ENCODE data around the gene EIF3L. TPM values are rescaled to one million over a fixed set of nuclear protein-coding genes. Genes with fewer than 3 reads are reported as not detected.
A peak's percentile ranks its signal among the peaks of the same experiment; 100 is the strongest.

The EIF3L gene
- polyA plus RNA-seq, 1 donor from 2014 or later = 352 TPM

DNA sequence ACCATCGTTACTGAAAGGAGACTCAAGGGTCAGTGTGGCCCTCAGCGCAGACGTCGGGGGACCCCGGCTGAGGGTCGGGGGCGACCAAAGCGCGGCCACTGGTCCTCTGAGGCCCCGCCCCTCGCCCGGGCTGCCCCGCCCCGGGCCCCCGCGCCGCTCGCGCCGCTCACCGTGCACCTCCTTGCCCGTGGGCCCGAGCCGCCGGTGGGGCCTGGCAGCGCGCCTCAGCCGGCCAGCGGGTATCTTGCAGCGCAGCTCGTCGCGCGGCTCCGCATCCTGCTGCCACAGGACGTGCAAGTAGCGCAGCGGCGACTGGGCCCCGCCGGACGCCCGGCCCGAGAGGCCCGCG is 5.5 kb upstream of the EIF3L start:
- Histone ChIP-seq H3F3A (ENCODE audit: insufficient read depth, low read length, poor library complexity, severe bottlenecking) (peaks cover 6% of the 10 kb centered on the region), H3K79me2 (replicated peaks; ENCODE audit: insufficient read depth, low read length) (peaks cover 18% of the 10 kb centered on the region), H4K20me1 (ENCODE audit: insufficient read depth) (no peaks in the 10 kb centered on the region), H3K27ac (ENCODE audit: low read length) (peak overlapping the region; percentile 78), H3K4me2 (ENCODE audit: low read length) (peak overlapping the region; percentile 70), H3K4me3 (ENCODE audit: low read length) (peak overlapping the region; percentile 81), H3K9me3 (ENCODE audit: low read length) (no peaks in the 10 kb centered on the region), H3K9ac (ENCODE audit: low read length) (peak overlapping the region; percentile 79), H2AFZ (ENCODE audit: low read depth, low read length) (no peak overlapping the region), H3K9me2 (ENCODE audit: insufficient read depth, low read length) (no peaks in the 10 kb centered on the region), H3K36me3 (ENCODE audit: insufficient read depth, low read length) (no peaks in the 10 kb centered on the region), H3K27me3 (ENCODE audit: insufficient read depth, low read depth, low read length) (no peaks in the 10 kb centered on the region)
- TF ChIP-seq, protein P1, sequence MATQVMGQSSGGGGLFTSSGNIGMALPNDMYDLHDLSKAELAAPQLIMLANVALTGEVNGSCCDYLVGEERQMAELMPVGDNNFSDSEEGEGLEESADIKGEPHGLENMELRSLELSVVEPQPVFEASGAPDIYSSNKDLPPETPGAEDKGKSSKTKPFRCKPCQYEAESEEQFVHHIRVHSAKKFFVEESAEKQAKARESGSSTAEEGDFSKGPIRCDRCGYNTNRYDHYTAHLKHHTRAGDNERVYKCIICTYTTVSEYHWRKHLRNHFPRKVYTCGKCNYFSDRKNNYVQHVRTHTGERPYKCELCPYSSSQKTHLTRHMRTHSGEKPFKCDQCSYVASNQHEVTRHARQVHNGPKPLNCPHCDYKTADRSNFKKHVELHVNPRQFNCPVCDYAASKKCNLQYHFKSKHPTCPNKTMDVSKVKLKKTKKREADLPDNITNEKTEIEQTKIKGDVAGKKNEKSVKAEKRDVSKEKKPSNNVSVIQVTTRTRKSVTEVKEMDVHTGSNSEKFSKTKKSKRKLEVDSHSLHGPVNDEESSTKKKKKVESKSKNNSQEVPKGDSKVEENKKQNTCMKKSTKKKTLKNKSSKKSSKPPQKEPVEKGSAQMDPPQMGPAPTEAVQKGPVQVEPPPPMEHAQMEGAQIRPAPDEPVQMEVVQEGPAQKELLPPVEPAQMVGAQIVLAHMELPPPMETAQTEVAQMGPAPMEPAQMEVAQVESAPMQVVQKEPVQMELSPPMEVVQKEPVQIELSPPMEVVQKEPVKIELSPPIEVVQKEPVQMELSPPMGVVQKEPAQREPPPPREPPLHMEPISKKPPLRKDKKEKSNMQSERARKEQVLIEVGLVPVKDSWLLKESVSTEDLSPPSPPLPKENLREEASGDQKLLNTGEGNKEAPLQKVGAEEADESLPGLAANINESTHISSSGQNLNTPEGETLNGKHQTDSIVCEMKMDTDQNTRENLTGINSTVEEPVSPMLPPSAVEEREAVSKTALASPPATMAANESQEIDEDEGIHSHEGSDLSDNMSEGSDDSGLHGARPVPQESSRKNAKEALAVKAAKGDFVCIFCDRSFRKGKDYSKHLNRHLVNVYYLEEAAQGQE (IDR thresholded peaks at IDR 0.05; ENCODE audit: borderline replicate concordance) = peak; percentile 52
- no peak for TF ChIP-seq TAF1 (IDR thresholded peaks at IDR 0.05; ENCODE audit: low read depth)

DNA sequence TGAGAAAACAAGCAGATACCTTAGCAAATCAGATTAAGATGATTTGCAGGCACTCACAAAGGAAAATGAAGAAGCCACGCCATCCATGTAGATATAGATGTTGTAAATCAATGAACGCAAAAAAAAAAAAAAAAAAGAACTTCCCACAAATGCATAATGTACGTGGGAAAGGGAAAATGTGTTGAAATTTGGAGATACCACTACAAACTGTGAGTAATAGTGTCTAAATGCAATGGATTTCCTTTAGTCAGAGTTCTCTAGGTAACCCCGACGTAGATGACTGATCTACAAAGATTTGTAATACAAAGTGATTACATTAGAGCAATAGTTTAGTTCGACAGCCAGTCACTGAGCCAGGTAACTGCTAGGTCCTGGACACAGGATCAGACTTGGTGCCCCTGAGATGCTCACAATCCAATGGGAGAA is 4.3 kb upstream of the EIF3L start:
- peak overlapping the region; percentile 31 for H3K9ac ChIP-seq (ENCODE audit: low read length)
- H3K4me3 ChIP-seq (ENCODE audit: low read length) = peak overlapping the region; percentile 81
- H3K27me3 ChIP-seq (ENCODE audit: insufficient read depth, low read depth, low read length) = no peaks in the 10 kb centered on the region
- H4K20me1 ChIP-seq (ENCODE audit: insufficient read depth) = no peaks in the 10 kb centered on the region
- no peaks in the 10 kb centered on the region for H3K36me3 ChIP-seq (ENCODE audit: insufficient read depth, low read length)
- H3K9me2 ChIP-seq (ENCODE audit: insufficient read depth, low read length) = no peaks in the 10 kb centered on the region
- H3F3A ChIP-seq (ENCODE audit: insufficient read depth, low read length, poor library complexity, severe bottlenecking) = peaks cover 6% of the 10 kb centered on the region
- H3K79me2 ChIP-seq (replicated peaks; ENCODE audit: insufficient read depth, low read length) = peaks cover 23% of the 10 kb centered on the region
- H3K9me3 ChIP-seq (ENCODE audit: low read length) = no peaks in the 10 kb centered on the region
- H3K27ac ChIP-seq (ENCODE audit: low read length) = peak overlapping the region; percentile 78
- H3K4me2 ChIP-seq (ENCODE audit: low read length) = peak overlapping the region; percentile 66
- H2AFZ ChIP-seq (ENCODE audit: low read depth, low read length) = peak overlapping the region; percentile 31
- no peak for TF ChIP-seq MXI1 (conservative IDR thresholded peaks at IDR 0.05; ENCODE audit: poor library complexity, severe bottlenecking)
- TF ChIP-seq SMC3 (conservative IDR thresholded peaks at IDR 0.05; ENCODE audit: poor library complexity) = no peak
- TF ChIP-seq EP300 (conservative IDR thresholded peaks at IDR 0.05; ENCODE audit: poor library complexity, severe bottlenecking) = no peak
- no peak for TF ChIP-seq POLR2AphosphoS5 (IDR thresholded peaks at IDR 0.05)
- TF ChIP-seq, protein P1 (IDR thresholded peaks at IDR 0.05; ENCODE audit: borderline replicate concordance) = no peak
- no peak for TF ChIP-seq TAF1 (IDR thresholded peaks at IDR 0.05; ENCODE audit: low read depth)
- no peak for TF ChIP-seq EZH2 (IDR thresholded peaks at IDR 0.05; ENCODE audit: borderline replicate concordance, insufficient read depth, low read length, poor library complexity, severe bottlenecking)
- TF ChIP-seq, protein P2, sequence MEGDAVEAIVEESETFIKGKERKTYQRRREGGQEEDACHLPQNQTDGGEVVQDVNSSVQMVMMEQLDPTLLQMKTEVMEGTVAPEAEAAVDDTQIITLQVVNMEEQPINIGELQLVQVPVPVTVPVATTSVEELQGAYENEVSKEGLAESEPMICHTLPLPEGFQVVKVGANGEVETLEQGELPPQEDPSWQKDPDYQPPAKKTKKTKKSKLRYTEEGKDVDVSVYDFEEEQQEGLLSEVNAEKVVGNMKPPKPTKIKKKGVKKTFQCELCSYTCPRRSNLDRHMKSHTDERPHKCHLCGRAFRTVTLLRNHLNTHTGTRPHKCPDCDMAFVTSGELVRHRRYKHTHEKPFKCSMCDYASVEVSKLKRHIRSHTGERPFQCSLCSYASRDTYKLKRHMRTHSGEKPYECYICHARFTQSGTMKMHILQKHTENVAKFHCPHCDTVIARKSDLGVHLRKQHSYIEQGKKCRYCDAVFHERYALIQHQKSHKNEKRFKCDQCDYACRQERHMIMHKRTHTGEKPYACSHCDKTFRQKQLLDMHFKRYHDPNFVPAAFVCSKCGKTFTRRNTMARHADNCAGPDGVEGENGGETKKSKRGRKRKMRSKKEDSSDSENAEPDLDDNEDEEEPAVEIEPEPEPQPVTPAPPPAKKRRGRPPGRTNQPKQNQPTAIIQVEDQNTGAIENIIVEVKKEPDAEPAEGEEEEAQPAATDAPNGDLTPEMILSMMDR (IDR thresholded peaks at IDR 0.05; ENCODE audit: poor library complexity, severe bottlenecking) = no peak
- no peak for TF ChIP-seq RAD21 (conservative IDR thresholded peaks at IDR 0.05)
